ENCODE data around the gene SPATA2L.

DNA sequence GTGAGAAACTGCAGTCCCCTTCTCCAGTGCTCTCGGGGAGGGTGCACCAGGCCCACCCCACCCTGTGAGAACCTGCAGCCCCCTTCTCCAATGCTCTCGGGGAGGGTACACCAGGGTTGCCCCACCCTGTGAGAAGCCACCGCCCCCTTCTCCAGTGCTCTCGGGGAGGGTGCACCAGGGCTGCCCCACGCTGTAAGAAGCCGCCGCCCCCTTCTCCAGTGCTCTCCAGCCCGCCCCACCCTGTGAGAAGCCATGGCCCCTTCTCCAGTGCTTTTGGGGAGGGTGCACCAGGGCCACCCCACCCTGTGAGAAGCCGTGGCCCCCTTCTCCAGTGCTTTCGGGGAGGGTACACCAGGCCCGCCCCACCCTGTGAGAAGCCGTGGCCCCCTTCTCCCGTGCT, 31.8 kb downstream of the SPATA2L start:
- TF ChIP-seq, protein P1, sequence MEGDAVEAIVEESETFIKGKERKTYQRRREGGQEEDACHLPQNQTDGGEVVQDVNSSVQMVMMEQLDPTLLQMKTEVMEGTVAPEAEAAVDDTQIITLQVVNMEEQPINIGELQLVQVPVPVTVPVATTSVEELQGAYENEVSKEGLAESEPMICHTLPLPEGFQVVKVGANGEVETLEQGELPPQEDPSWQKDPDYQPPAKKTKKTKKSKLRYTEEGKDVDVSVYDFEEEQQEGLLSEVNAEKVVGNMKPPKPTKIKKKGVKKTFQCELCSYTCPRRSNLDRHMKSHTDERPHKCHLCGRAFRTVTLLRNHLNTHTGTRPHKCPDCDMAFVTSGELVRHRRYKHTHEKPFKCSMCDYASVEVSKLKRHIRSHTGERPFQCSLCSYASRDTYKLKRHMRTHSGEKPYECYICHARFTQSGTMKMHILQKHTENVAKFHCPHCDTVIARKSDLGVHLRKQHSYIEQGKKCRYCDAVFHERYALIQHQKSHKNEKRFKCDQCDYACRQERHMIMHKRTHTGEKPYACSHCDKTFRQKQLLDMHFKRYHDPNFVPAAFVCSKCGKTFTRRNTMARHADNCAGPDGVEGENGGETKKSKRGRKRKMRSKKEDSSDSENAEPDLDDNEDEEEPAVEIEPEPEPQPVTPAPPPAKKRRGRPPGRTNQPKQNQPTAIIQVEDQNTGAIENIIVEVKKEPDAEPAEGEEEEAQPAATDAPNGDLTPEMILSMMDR (conservative IDR thresholded peaks at IDR 0.05 in 1 of 2, IDR thresholded peaks at IDR 0.05 in 1 of 2; ENCODE audit: extremely low read depth in 1 of 2, insufficient read depth in 1 of 2, low read depth in 1 of 2, low read length in 2 of 2) = no peak
- TF ChIP-seq EZH2 (IDR thresholded peaks at IDR 0.05; ENCODE audit: borderline replicate concordance, low read length) = no peak
